Fibroblast of peridontal ligament (primary cell): ENCODE results near the gene LMBRD1.

ENCODE experiments used
- DNase-seq: peaks from one replicate; pipeline ENCODE4 v3.0.0-alpha.2; 2010; ENCODE audit errors: extremely low read depth

LMBRD1 gene

DNA sequence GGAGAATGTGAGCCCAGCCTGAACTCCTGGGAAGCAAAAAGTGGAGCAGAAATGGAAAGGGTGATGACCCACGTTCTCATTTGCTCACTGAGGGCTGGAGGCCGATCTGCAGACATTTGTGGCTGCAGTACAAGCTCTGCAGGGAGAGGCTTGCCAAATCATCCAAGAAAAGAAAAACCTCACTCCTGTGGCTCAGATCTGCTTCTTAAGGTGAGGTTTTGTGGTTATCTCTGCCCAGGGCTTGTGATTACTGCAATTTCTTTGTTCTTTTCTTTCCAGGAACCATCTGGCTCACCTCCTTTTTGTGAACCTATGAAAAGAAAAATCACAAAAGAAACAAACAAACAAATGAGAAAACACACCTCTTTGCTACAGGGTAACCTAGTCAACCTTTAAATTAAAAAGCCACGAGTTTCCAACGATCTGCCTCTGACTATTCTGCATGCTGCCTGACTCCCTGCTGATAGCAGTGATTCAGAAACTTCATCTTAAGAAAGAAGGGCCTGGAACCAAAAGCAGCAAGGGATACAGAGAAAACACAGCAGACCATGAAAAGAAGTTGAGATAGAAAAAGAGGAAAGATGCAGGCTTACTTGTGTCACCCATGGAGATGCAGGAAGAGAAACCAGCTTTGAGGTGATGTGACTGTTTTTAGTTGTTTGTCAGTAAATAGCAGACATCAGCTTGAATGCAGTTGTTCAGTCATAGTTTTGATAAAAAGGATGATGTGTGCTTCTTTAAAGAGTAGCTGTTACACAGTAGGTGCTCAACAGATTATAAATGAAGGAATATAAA, 165.1 kb downstream of the LMBRD1 start:
- DNase-seq: no peak

DNA sequence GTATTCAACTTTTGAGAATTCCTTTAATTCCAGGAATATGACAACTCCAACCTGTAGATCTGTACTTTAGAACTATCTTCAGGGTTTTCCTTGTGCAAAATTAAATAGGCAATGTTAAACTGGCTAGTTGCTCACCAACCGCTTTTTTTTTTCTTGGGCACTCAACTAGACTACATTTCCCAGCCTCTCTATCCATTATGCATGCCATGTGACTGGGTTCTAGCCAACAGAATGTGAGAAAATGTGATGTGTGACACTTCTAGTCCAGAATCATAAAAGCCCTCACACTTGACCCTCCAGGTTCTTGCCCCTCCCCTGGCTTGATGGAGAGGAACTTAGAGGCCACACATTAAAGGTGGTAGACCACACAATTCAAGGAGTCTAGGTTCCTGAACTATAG, 166.0 kb downstream of the LMBRD1 start:
- DNase-seq: no peak

DNA sequence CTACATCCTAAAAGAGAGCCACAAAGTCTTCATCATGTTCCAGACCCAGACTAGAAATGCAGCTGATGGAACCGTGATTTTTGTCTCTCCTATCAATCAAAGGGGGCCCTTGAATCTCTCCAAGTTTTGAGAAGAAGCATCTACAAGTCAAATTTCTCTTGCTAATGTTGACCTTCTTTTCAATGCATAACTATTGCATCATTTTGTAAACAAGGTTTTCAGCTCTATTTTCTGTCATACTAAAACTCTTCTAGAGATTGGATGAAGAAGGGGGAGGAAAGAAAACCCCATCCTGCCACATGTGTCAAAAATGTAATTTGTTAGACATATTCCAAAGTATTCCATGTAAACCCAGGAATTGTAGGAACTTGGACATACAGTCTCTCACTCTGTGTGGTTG, 169.2 kb downstream of the LMBRD1 start:
- DNase-seq: no peak

DNA sequence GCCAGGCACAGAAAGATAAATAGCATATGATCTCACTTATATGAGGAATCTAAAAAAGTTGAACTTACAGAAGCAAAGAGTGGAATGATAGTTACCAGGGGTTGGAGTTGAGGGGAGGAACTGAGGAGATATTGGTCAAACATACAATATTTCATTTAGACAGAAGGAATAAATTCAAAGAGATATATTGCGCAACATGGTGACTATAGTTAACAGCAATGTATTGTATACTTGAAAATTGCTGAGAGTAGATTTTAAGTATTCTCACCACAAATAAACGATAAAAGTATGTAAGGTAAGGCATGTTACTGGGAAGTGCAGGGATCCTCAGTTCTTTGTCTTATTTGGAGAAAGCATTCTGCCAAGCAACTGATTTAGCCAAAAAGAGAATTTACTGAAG, 171.9 kb downstream of the LMBRD1 start:
- DNase-seq: no peak
